C4-2B (cell line): ENCODE data around the gene KIF7.

Source experiments
- H3K27ac ChIP-seq: fragments of 450-650 bp; 2 replicates; pipeline ENCODE4 v1.5.1; 2017
- ZFX ChIP-seq: fragments of 450-650 bp; IDR thresholded peaks from 2 replicates; pipeline ENCODE4 v1.6.1; 2017
- TF ChIP-seq, protein P1 (sequence below): fragments of 450-650 bp; conservative IDR thresholded peaks from 2 replicates; pipeline ENCODE4 v1.5.1; 2017; ENCODE audit warnings: mild to moderate bottlenecking

The KIF7 gene

DNA sequence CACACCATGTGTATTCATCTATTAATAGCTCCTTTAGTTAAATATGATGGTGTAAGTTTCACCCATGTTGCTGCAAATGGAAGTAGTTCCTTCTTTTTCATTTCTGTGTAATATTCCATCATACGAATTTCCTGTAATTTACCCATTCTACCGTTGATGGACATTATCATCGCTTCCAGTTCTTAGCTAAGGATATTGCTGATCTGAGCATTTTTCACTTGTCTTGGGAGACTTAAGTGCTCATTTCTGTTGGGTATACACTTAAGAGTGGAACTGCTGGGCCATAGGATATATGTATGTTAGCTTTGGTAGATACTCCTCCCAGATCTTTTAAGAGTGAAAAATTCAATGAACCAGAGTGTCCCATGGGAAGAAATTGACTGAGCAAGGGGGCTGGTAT, 12.9 kb upstream of the KIF7 start:
- no peak overlapping the region for H3K27ac ChIP-seq
- TF ChIP-seq, protein P1, sequence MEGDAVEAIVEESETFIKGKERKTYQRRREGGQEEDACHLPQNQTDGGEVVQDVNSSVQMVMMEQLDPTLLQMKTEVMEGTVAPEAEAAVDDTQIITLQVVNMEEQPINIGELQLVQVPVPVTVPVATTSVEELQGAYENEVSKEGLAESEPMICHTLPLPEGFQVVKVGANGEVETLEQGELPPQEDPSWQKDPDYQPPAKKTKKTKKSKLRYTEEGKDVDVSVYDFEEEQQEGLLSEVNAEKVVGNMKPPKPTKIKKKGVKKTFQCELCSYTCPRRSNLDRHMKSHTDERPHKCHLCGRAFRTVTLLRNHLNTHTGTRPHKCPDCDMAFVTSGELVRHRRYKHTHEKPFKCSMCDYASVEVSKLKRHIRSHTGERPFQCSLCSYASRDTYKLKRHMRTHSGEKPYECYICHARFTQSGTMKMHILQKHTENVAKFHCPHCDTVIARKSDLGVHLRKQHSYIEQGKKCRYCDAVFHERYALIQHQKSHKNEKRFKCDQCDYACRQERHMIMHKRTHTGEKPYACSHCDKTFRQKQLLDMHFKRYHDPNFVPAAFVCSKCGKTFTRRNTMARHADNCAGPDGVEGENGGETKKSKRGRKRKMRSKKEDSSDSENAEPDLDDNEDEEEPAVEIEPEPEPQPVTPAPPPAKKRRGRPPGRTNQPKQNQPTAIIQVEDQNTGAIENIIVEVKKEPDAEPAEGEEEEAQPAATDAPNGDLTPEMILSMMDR, result no peak
- no peak for TF ChIP-seq ZFX

DNA sequence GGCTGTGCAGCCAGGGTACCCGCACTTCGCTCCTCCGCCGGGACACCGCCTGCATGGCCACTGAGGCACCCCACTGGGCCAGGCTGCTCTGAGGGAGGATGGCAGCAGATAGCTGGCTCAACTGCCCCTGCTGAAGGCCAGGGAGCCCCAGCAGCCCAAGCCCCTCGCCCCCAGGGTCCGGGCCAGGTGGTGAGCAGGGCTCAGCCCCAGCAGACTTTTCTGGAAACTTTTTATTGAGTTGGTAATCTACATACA, 12.4 kb upstream of the KIF7 start:
- H3K27ac ChIP-seq, result no peak overlapping the region
- TF ChIP-seq, protein P1, result no peak
- no peak for TF ChIP-seq ZFX

DNA sequence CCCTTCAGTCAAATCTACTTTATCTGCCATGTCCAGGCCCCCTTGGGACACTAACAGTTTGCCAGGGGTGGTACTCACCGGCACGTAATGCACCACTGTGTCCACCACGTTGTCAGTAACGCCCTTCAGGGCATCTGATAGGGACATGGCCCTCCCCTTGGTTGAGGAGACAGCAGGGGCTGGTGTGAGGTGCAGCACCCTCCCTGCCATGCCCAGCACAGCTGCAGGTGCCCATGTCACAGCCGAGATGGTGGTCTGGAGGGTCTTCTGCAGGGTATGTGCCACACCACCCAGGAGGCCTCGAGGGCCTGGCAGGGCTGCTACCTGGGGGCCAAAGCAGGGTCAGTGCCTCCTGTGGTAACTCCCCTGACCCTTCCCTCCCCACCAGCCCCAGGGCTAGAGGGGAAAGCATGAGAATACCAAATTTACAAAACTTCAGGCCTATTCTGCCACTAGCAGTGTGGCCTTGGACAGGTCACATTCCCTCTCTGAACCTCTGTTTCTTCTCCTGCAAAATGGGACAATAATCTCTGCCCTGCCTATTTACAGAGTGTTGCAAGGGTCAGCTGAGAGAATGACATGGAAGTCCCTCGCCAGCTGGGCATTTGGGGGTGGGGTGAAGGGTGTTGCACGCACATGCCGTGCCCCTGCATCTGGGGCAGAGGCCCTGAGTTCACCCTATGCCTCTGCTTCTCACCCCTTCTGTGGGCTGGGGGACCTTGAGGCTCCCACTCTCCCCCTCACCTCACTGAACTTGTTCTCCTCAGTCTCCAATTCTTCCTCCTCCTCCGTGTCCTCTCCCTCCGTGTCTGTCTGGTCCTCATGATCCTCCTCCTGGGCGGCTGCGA, 11.8 kb upstream of the KIF7 start:
- no peak for TF ChIP-seq ZFX
- TF ChIP-seq, protein P1, result no peak
- no peak overlapping the region for H3K27ac ChIP-seq

DNA sequence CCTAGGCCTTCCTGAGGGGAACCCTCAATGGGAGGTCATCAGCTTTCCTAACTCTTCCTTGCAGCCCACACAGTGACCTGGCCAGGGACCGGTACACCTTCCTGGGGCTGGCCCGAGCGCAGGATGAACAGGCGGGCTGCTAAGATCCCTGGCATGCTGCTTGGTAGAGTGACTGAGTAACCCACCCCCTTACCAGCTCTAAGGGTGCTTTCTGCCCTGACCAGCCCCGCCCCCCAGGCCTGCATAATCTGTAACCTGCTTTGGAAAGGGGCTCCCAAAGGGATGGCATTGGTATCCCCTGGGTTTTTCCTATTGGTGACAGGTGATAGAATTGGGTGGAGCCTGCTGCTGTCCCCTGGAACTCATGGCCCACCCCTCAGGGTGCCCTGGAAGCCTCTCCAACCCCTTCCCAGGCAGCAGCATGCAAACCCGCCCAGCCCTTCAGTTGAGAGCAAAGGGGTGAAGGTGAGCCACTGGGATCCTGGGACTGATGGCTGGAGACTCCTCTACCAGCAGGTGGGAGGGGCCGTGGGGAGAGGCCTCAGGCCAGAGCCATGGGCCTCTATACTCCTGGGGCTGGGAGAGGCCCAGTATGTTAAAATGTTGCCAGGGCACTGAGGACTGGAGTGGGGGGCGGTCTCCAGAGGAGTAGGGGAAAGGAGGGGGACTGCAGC, 11.1 kb upstream of the KIF7 start:
- no peak for TF ChIP-seq ZFX
- TF ChIP-seq, protein P1, result no peak
- no peak overlapping the region for H3K27ac ChIP-seq

DNA sequence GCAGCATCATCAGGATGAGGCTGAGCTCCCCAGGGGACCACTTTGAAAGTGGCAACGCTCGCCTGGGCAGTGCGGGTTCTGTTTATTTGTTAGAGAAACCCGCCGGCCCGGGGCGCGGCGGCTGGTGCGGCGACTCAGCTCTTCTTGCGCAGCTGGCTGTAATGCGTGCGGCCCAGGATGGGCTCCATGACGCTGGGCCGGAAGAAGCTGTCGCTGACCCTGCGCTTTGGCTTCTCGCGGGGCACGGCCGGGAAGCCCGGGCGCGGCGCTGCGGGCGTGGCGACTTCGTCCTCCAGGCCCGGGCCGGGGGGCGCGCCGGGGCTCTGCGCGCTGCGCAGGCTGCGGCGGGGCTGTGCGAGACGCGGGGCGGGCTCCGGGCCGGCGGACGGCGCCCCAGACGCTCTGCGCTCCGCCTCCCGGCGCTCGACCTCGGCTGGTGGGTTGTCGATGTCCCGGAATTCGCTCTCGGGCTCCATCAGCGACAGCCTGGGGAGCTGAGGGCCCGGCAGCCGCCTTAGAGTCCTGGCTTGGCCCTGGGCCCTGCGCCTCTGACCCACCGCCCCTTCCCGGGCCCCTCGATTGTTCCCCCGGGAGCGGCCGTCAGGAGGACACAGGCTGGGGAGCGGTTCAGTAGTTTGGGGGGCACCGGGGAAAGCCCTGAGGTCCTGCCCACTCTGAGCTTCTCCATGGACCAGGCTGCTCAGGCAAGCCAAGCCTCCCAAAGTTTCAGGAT, 10.3 kb upstream of the KIF7 start:
- no peak for TF ChIP-seq ZFX
- TF ChIP-seq, protein P1, result no peak
- H3K27ac ChIP-seq, result no peak overlapping the region

DNA sequence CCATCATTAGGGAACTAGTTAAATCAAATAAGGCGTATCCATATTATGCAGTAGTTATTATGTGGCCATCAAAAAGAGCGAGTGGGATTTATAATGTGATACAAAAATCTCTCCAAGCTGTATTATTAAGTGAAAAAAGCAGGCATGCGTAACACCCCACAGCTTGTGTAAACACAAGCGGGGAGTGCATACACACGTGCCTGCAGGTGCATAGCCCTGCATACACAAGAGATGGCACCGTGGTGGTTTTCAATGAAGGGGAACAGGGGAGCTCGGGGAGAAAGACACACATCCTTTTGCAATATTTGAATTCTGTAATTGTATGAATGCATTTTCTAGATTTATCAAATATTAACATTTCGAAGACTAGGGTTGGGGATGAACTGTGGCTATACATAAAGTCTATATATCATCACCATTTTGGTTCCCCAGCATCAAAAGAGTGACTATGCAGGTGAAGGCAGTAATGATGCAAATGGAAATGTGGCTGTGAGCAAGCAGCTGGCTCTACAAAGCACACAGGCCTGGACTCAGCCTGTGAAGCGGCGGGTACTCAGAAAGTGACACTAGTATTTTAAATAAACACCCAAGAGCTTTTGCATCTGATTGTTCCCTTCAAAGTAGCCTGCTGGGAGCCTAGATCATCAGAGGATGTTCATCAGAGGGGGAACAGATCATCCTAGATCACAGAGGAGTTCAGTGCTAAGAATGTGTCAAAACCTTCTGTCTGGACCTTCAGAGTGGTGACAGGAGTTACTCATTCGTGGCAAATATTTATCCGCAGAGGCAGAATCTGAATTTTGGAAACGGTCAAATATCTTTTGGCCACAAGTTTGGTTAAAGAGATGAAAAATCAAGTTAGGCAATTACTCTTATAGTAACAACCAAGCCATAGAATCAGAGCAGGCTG, 9.4 kb upstream of the KIF7 start:
- TF ChIP-seq, protein P1, result no peak
- no peak for TF ChIP-seq ZFX

More for the DNA sequence above, 9.4 kb upstream of the KIF7 start:
- H3K27ac ChIP-seq, result no peak overlapping the region
